Lower leg skin (tissue), 4 donors: ENCODE results near the gene DCAF8. TPM values are rescaled to one million over a fixed set of nuclear protein-coding genes. Genes with fewer than 3 reads are reported as not detected.
A peak's percentile ranks its signal among the peaks of the same experiment; 100 is the strongest.

Experiments used
- DNase-seq, 2 donors: peaks; one replicate each; pipeline ENCODE4 v3.0.0-alpha.2; 2019; ENCODE audit warnings: low spot score in 2 of 2
- H3K4me3 ChIP-seq: fragments of 200-600 bp; sonication (generic); 2 replicates; pipeline ENCODE4 v1.5.1; 2017; ENCODE audit warnings: mild to moderate bottlenecking, low read depth; ENCODE audit not compliant: poor library complexity, severe bottlenecking
- POLR2A ChIP-seq, 2 donors: fragments of 450-650 bp; IDR thresholded peaks; one replicate each; pipeline ENCODE4 v1.6.1; 2016 to 2017; ENCODE audit warnings: antibody characterized with exemption in 2 of 2, mild to moderate bottlenecking in 1 of 2, moderate library complexity in 1 of 2
- WGBS, 2 donors: methylation state at CpG; one replicate each; pipeline ENCODE4 v1.1.5; 2018; 5-methylcytosine and 5-hydroxymethylcytosine counted together
- intact Hi-C: fragments of 100-400 bp; cut with DNase I; formaldehyde crosslinking; loops from one replicate; pipeline ENCODE4 v1.15.0; 2023; ENCODE audit warnings: low total_unique reads
- total RNA-seq, 4 donors: library from RNA; depleted of rRNA; stranded (reverse); fragments of >200 nt; gene quantifications; one replicate each; pipeline ENCODE4 v1.1.0, GENCODE V29; 2016
- TF ChIP-seq, protein P1 (sequence below), 3 donors: fragments of 450-650 bp; IDR thresholded peaks; one replicate each; pipeline ENCODE4 v1.5.1; 2016; ENCODE audit warnings: antibody characterized with exemption in 3 of 3, mild to moderate bottlenecking in 3 of 3, moderate library complexity in 2 of 3

The DCAF8 gene
- total RNA-seq, 4 donors from 2014 or later = 90.2 to 141 (median 97.9) TPM

DNA sequence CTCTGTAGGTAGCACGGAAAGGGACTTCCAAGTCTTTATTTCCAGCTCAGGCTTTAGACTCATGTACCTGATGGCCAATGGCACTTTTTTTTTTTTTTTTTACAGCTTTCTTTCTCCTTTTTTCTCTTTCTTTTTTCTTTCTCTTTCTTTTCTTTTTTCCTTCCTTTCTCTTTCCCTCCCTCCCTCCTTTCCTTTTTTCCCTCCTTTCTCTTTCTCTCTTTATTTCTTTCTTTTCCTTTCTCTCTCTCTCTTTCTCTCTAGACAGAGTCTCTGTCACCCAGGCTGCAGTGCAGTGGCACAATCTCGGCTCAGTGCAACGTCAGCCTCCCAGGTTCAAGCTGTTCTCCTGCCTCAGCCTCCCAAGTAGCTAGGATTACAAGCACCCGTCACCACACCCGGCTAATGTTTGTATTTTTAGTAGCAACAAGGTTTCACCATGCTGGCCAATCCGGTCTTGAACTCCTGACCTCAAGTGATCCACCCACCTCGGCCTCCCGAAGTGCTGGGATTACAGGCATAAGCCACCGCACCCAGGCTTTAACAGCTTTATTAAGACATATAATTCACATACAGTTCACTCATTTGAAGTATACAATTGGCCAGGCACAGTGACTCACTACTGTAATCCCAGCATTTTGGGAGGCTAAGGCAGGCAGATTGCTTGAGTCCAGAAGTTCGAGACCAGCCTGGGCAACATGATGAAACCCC, 5.1 kb upstream of the DCAF8 start:
- no peak overlapping the region for H3K4me3 ChIP-seq
- TF ChIP-seq POLR2A (IDR thresholded peaks at IDR 0.05) = no peak
- TF ChIP-seq, protein P1, sequence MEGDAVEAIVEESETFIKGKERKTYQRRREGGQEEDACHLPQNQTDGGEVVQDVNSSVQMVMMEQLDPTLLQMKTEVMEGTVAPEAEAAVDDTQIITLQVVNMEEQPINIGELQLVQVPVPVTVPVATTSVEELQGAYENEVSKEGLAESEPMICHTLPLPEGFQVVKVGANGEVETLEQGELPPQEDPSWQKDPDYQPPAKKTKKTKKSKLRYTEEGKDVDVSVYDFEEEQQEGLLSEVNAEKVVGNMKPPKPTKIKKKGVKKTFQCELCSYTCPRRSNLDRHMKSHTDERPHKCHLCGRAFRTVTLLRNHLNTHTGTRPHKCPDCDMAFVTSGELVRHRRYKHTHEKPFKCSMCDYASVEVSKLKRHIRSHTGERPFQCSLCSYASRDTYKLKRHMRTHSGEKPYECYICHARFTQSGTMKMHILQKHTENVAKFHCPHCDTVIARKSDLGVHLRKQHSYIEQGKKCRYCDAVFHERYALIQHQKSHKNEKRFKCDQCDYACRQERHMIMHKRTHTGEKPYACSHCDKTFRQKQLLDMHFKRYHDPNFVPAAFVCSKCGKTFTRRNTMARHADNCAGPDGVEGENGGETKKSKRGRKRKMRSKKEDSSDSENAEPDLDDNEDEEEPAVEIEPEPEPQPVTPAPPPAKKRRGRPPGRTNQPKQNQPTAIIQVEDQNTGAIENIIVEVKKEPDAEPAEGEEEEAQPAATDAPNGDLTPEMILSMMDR (IDR thresholded peaks at IDR 0.05) = no peak
- intact Hi-C loops = no loop called here
- WGBS, 2 donors = 76 to 78% methylated on average over 9 to 10 of the region's 10 CpGs
- DNase-seq = no peak

DNA sequence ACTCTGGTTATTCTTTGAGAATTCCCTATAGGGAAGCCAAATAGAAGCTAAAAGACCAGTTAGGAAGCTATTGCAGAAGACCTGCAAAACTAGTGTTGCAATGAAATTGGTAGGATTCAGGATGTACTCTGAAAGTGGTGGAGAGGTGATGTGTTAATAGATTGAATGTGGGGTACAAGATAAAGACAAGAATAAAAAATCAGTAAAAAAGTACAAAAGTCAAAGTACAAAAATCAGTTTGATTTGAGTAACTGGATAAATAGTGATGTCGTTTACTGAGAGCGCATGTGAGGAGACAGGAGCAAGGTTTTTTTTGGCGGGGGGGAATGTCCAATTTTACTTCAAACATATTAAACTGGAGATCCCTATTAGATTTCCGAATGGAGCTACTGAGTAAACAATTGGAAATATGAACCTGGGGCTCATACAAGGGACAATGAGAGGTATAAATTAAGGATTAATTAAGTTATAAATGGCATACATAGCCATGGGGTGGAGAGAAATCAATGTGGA, 2.5 kb upstream of the DCAF8 start:
- intact Hi-C loops = no loop called here
- DNase-seq = no peak
- TF ChIP-seq POLR2A (IDR thresholded peaks at IDR 0.05) = no peak
- TF ChIP-seq, protein P1 (IDR thresholded peaks at IDR 0.05) = no peak
- WGBS, 2 donors = 84 to 87% methylated on average over 4 of the region's 4 CpGs
- no peak overlapping the region for H3K4me3 ChIP-seq

DNA sequence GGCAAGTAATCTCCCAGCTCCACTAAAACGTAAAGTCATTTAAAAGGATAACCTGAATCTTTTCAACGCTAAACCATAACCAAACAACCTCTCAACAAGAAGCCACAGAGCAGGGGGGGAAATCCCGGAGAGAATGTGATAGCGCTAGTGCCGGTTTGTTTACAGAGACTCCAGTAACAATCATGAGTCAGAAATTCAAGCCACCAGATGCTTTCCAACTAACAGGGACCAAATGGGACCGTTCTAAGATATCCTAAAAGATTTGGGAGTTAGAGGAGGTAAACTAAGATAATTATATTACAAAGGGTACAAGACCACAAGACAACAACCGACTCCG, 825 bp downstream of the DCAF8 start:
- peak overlapping the region; percentile 97 for H3K4me3 ChIP-seq
- peak in 1 of 2 donors; percentile 42 for DNase-seq
- 0 to 1% methylated on average over 8 of the region's 8 CpGs for WGBS, 2 donors
- TF ChIP-seq POLR2A (IDR thresholded peaks at IDR 0.05) = no peak
- TF ChIP-seq, protein P1 (IDR thresholded peaks at IDR 0.05) = no peak
- intact Hi-C loops = no loop called here

DNA sequence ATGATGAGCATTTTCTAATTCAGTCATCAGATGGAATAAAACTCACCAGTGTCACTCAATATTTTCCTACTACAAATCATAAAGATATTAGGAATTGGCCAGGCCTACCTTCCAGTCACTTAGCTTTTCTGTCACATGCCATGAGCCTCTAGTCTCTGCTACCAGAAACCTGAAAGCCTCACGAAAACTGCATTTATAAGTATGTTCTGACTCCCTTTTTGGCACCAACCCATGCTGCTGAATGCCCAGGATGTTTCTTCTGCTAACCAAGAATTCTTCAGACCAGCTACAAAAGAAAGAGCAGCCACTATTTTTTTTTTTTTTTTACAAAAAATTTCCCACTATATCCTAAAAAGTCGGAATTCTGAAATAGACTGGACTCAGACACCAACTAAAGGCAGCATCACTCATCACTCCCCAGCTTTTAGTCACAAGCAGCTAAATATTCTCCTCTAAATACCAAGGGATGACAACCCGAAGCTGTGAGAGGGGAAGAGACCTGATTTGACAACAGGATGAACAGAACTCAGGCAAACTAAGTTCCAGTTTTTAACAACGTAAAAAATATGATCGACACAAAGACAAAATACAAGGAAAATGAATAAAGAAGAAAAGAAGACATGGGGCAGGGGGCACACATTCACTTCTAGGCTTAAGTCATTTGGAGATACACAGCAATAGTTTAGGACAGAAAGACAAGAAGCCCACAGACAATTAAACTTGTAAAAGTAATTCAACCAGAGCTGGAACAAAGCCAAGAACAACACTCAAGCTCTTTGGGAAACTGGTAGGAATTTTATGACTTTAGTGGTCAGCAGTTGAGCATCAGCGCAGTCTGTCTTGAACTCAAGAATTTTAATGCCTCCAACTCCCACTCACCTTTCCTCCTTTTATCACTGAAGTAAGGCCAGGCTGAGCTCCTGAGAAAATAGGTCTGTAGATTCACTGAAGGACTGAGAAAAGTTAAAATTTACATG, 1.7 kb downstream of the DCAF8 start:
- WGBS, 2 donors = 37 to 39% methylated on average over 6 of the region's 6 CpGs
- no peak for DNase-seq
- intact Hi-C loops = no loop called here
- TF ChIP-seq POLR2A (IDR thresholded peaks at IDR 0.05) = no peak
- TF ChIP-seq, protein P1 (IDR thresholded peaks at IDR 0.05) = no peak
- no peak overlapping the region for H3K4me3 ChIP-seq

DNA sequence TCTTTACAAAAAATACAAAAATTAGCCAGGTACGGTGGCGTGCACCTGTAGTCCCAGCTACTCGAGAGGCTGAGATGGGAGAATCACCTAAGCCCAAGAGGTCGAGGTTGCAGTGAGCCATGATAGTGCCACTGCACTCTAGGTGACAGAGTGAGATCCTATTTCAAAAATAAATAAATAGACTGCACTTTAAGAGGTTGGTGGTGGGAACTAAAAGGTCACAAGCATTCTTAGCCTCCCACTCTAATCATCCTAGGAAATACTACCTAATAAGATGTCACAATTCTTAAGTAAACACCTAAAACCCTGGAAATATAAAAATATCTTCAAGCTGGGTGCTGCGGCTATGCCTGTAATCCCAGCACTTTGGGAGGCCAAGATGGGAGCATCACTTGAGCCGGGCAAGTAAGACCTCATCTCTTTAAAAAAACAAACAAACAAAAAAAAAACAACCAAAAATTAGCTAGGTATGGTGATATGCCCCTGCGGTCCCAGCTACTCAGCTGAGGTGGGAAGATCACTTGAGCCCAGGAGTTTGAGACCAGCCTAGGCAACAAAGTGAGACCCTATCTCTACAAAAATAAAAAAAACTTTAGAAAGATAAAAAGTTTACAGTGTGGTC, 4.1 kb downstream of the DCAF8 start:
- TF ChIP-seq, protein P1 (IDR thresholded peaks at IDR 0.05) = no peak
- TF ChIP-seq POLR2A (IDR thresholded peaks at IDR 0.05) = no peak
- H3K4me3 ChIP-seq = no peak overlapping the region
- no peak for DNase-seq
- intact Hi-C loops = no loop called here
- 93 to 94% methylated on average over 7 of the region's 7 CpGs for WGBS, 2 donors
